Epithelial cell of proximal tubule (primary cell): ENCODE measurements around the gene SLC46A1. TPM values are rescaled to one million over a fixed set of nuclear protein-coding genes. Genes with fewer than 3 reads are reported as not detected.

Experiments used
- DNase-seq: peaks from one replicate; pipeline ENCODE4 v3.0.0-alpha.2; 2011; ENCODE audit warnings: low read depth
- H3K4me3 ChIP-seq: 2 replicates; pipeline ENCODE4 v1.5.1; 2011; ENCODE audit warnings: low read depth, mild to moderate bottlenecking, low read length
- CTCF ChIP-seq: conservative IDR thresholded peaks from 2 replicates; pipeline ENCODE4 v1.5.1; 2012; ENCODE audit warnings: low read depth, mild to moderate bottlenecking, low read length
- total RNA-seq: library from RNA; depleted of rRNA; stranded (reverse); fragments of >200 nt; gene quantifications from 2 replicates; pipeline ENCODE4 v1.2.3, GENCODE V29; 2015

Gene SLC46A1
- total RNA-seq, 1 donor from 2014 or later: 2.8 TPM

- no peak for DNase-seq
Measured at GRCh38 chr17:28381141-28381825, 24.7 kb downstream of the SLC46A1 start.

GRCh38 chr17:28379814-28380801 is 25.9 kb downstream of the SLC46A1 start:
- no peak for DNase-seq
- no peak overlapping the region for H3K4me3 ChIP-seq
- no peak for TF ChIP-seq CTCF

More at GRCh38 chr17:28381141-28381825, 24.7 kb downstream of the SLC46A1 start:
- H3K4me3 ChIP-seq: peak overlapping the region; percentile 27
- peak; percentile 59 for TF ChIP-seq CTCF

- no peak overlapping the region for H3K4me3 ChIP-seq
- no peak for TF ChIP-seq CTCF
- DNase-seq: no peak
Measured at GRCh38 chr17:28372945-28373274, 33.1 kb downstream of the SLC46A1 start.

- no peak for TF ChIP-seq CTCF
- H3K4me3 ChIP-seq: no peak overlapping the region
- DNase-seq: no peak
Measured at GRCh38 chr17:28372203-28372944, 33.6 kb downstream of the SLC46A1 start.

- DNase-seq: no peak
- no peak for TF ChIP-seq CTCF
Measured at GRCh38 chr17:28371245-28372202, 34.5 kb downstream of the SLC46A1 start, which contains the start of gene SARM1. TSS of gene SARM1 (plus strand) at chr17:28371694. CDS start at chr17:28372033, 339 bp downstream.

GRCh38 chr17:28370744-28371103 is 35.3 kb downstream of the SLC46A1 start:
- DNase-seq: no peak
- no peak for TF ChIP-seq CTCF
- no peak overlapping the region for H3K4me3 ChIP-seq

More at GRCh38 chr17:28371245-28372202, 34.5 kb downstream of the SLC46A1 start, which contains the start of gene SARM1:
- no peak within 1 kb of the TSS for H3K4me3 ChIP-seq
